SK-N-MC (cell line): ENCODE measurements around the gene MAGI2.

Source experiments
- DNase-seq: peaks from one replicate; pipeline ENCODE4 v3.0.0-alpha.2; 2011; ENCODE audit warnings: low read depth, low spot score
- H3K27ac ChIP-seq: fragments of 200-600 bp; sonication (generic); 2 replicates; pipeline ENCODE4 v1.5.1; 2016; ENCODE audit warnings: mixed run types
- H3K36me3 ChIP-seq: fragments of 200-600 bp; sonication (generic); 2 replicates; pipeline ENCODE4 v1.6.1; 2017; ENCODE audit warnings: antibody characterized with exemption, low read length, mixed read lengths; ENCODE audit not compliant: insufficient read depth
- H3K4me3 ChIP-seq: fragments of 200-600 bp; sonication (generic); 2 replicates; pipeline ENCODE4 v1.5.1; 2016
- H3K9ac ChIP-seq: fragments of 200-600 bp; sonication (generic); 2 replicates; pipeline ENCODE4 v1.8.0; 2017; ENCODE audit warnings: mixed run types, mixed read lengths; ENCODE audit not compliant: insufficient read length
- H3K9me3 ChIP-seq: fragments of 200-600 bp; sonication (generic); 2 replicates; pipeline ENCODE4 v1.6.1; 2017; ENCODE audit warnings: low read depth, mild to moderate bottlenecking, antibody characterized with exemption, low read length, moderate library complexity, mixed read lengths
- EZH2 ChIP-seq: fragments of 200-600 bp; sonication (generic); IDR thresholded peaks from one replicate; pipeline ENCODE4 v1.6.1; 2017; ENCODE audit warnings: antibody characterized with exemption
- FOXP2 ChIP-seq: optimal IDR thresholded peaks from 2 replicates; pipeline ENCODE3; 2011; ENCODE audit warnings: mild to moderate bottlenecking, moderate library complexity; ENCODE audit not compliant: insufficient read depth; ENCODE audit errors: extremely low read length, control extremely low read depth
- POLR2AphosphoS5 ChIP-seq: IDR thresholded peaks from 2 replicates; pipeline ENCODE4 v1.6.1; 2012; ENCODE audit warnings: mild to moderate bottlenecking, low read depth, low read length, borderline replicate concordance

MAGI2 gene

GRCh38 chr7:79268730-79269129 is 184.7 kb downstream of the MAGI2 start:
- H3K36me3 ChIP-seq: no peaks in the 10 kb centered on the region
- TF ChIP-seq POLR2AphosphoS5 (no peak), FOXP2 (no peak), EZH2 (no peak)
- no peak for DNase-seq
- no peak overlapping the region for H3K9ac ChIP-seq
- H3K9me3 ChIP-seq: no peaks in the 10 kb centered on the region
- no peak overlapping the region for H3K27ac ChIP-seq
- H3K4me3 ChIP-seq: no peak overlapping the region

- Histone ChIP-seq H3K27ac (no peak overlapping the region), H3K36me3 (no peaks in the 10 kb centered on the region), H3K4me3 (no peak overlapping the region), H3K9ac (no peak overlapping the region), H3K9me3 (no peaks in the 10 kb centered on the region)
- no peak for DNase-seq
- TF ChIP-seq EZH2: no peak
- TF ChIP-seq FOXP2: no peak
- TF ChIP-seq POLR2AphosphoS5: no peak
Observed at GRCh38 chr7:79258826-79259225, 194.6 kb downstream of the MAGI2 start.

GRCh38 chr7:79257959-79258358 is 195.5 kb downstream of the MAGI2 start:
- no peak overlapping the region for H3K9ac ChIP-seq
- H3K4me3 ChIP-seq: no peak overlapping the region
- DNase-seq: no peak
- no peaks in the 10 kb centered on the region for H3K36me3 ChIP-seq
- no peaks in the 10 kb centered on the region for H3K9me3 ChIP-seq
- H3K27ac ChIP-seq: no peak overlapping the region
- TF ChIP-seq FOXP2 (no peak), EZH2 (no peak), POLR2AphosphoS5 (no peak)

GRCh38 chr7:79245623-79246249 is 207.7 kb downstream of the MAGI2 start:
- H3K36me3 ChIP-seq: no peaks in the 10 kb centered on the region
- H3K4me3 ChIP-seq: no peak overlapping the region
- H3K9ac ChIP-seq: no peak overlapping the region
- DNase-seq: no peak
- TF ChIP-seq EZH2: no peak
- no peak for TF ChIP-seq POLR2AphosphoS5
- no peak for TF ChIP-seq FOXP2
- no peak overlapping the region for H3K27ac ChIP-seq
- no peaks in the 10 kb centered on the region for H3K9me3 ChIP-seq

- DNase-seq: no peak
- H3K9me3 ChIP-seq: no peaks in the 10 kb centered on the region
- no peak overlapping the region for H3K9ac ChIP-seq
- no peak overlapping the region for H3K27ac ChIP-seq
- no peak overlapping the region for H3K4me3 ChIP-seq
- no peak for TF ChIP-seq POLR2AphosphoS5
- no peak for TF ChIP-seq FOXP2
- no peak for TF ChIP-seq EZH2
- H3K36me3 ChIP-seq: no peaks in the 10 kb centered on the region
Observed at GRCh38 chr7:79244482-79244881, 209.0 kb downstream of the MAGI2 start.

- TF ChIP-seq POLR2AphosphoS5: no peak
- TF ChIP-seq EZH2: no peak
- no peak for TF ChIP-seq FOXP2
- H3K9me3 ChIP-seq: no peaks in the 10 kb centered on the region
Observed at GRCh38 chr7:79241288-79242060, 212.0 kb downstream of the MAGI2 start.

GRCh38 chr7:79240413-79240812 is 213.1 kb downstream of the MAGI2 start:
- DNase-seq: no peak
- H3K36me3 ChIP-seq: no peaks in the 10 kb centered on the region
- no peaks in the 10 kb centered on the region for H3K9me3 ChIP-seq
- H3K4me3 ChIP-seq: no peak overlapping the region
- H3K27ac ChIP-seq: no peak overlapping the region
- no peak for TF ChIP-seq POLR2AphosphoS5
- no peak for TF ChIP-seq EZH2
- TF ChIP-seq FOXP2: no peak
- H3K9ac ChIP-seq: no peak overlapping the region

More at GRCh38 chr7:79241288-79242060, 212.0 kb downstream of the MAGI2 start:
- no peak overlapping the region for H3K4me3 ChIP-seq
- H3K27ac ChIP-seq: no peak overlapping the region
- no peak overlapping the region for H3K9ac ChIP-seq
- DNase-seq: no peak
- H3K36me3 ChIP-seq: no peaks in the 10 kb centered on the region

- H3K9me3 ChIP-seq: no peaks in the 10 kb centered on the region
- no peak overlapping the region for H3K4me3 ChIP-seq
- no peak for DNase-seq
- TF ChIP-seq FOXP2 (no peak), EZH2 (no peak), POLR2AphosphoS5 (no peak)
- H3K27ac ChIP-seq: no peak overlapping the region
- H3K36me3 ChIP-seq: no peaks in the 10 kb centered on the region
- H3K9ac ChIP-seq: no peak overlapping the region
Observed at GRCh38 chr7:79236352-79237028, 217.0 kb downstream of the MAGI2 start.
